ENCODE measurements around the gene CDC42BPG.

Gene CDC42BPG

GRCh38 chr11:64784813-64785581 is 59.5 kb downstream of the CDC42BPG start:
- Histone ChIP-seq H3K9me3 (ENCODE audit: control insufficient read depth, insufficient read depth, low read length) (no peaks in the 10 kb centered on the region), H3K36me3 (ENCODE audit: control insufficient read depth, insufficient read depth, low read length) (peaks cover 5% of the 10 kb centered on the region; the same call in 1 of the 2 replicates), H3K4me3 (ENCODE audit: low read length) (no peak overlapping the region), H3K27ac (ENCODE audit: low read length) (no peak overlapping the region), H3K4me1 (ENCODE audit: control insufficient read depth, insufficient read depth, low read length) (no peaks in the 10 kb centered on the region), H3K27me3 (ENCODE audit: control insufficient read depth, insufficient read depth, low read length) (no peaks in the 10 kb centered on the region)
- DNase-seq (ENCODE audit: low read depth, low spot score) = no peak
- no CpG with 5 or more reads among the region's 12 CpGs for WGBS (ENCODE audit: insufficient coverage, insufficient read length)

DNA sequence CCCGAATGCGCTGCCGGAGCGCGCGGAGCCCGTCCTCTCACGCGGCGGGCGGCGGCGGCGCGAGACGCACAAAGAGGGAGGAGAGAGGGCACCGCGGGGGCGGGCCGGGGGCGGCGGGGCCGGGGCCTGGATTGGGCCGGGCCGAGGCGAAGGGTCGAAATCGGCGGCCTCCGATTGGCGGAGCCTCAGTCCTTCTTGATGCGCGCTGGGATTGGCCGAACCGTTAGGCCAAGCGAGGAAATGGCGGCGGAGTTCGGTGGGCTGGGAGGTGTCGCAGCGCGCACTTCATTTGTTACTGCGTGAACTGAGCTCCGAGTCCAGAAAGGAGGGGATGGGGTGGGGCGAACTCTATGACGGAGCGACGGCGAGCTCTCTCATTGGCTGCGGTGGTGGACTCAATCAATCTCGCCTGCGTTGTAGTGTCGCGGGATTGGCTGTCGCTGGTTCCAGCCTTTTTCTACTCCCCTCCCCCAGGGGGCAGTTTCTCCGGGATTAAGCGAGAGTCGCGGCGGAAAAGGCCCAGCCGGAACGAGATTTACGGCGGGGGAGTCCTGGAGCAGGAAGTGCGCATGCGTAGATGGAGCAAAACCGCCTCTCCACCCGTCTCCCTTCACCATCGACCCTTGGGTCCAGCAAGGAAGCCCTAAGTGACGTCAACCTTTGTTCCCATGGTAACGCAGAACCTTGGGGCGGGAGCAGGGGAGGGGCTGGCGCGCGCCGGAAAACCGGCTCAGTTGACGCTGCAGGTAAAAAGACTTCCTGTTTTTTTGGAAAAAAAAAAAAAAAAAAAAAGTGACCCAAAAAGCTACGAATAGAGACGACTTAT is 65.8 kb downstream of the CDC42BPG start, which contains the start of gene SF1:
Gene SF1, minus strand, starts transcription at position 70 of the 826 bp plus-strand sequence. CDS start 150 bp downstream, outside the sequence.
- peaks cover 14% of the 10 kb centered on the region; the same call in 1 of the 2 replicates for H3K36me3 ChIP-seq (ENCODE audit: control insufficient read depth, insufficient read depth, low read length)
- no peaks in the 10 kb centered on the region for H3K4me1 ChIP-seq (ENCODE audit: control insufficient read depth, insufficient read depth, low read length)
- peak within 1 kb of the TSS; percentile 64 for H3K4me3 ChIP-seq (ENCODE audit: low read length)
- H3K27me3 ChIP-seq (ENCODE audit: control insufficient read depth, insufficient read depth, low read length) = no peaks in the 10 kb centered on the region
- no peak within 1 kb of the TSS for H3K27ac ChIP-seq (ENCODE audit: low read length)
- peak; percentile 99 for DNase-seq (ENCODE audit: low read depth, low spot score)
- no CpG with 5 or more reads among the region's 80 CpGs for WGBS (ENCODE audit: insufficient coverage, insufficient read length)
- H3K9me3 ChIP-seq (ENCODE audit: control insufficient read depth, insufficient read depth, low read length) = no peaks in the 10 kb centered on the region

DNA sequence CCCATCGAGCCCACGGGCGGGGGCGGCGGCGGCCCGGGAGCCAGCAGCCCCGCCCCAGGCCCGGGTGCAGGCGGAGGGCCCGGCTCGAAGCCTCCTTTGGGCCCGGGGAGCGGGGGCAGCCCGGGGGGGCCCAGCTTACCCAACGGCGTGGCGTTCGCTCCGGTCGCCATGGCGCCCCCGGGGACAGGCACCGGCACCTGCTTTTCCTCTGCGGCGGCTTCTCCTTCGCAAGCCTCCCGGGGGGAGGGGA is 66.3 kb downstream of the CDC42BPG start:
- peaks cover 18% of the 10 kb centered on the region; the same call in 1 of the 2 replicates for H3K36me3 ChIP-seq (ENCODE audit: control insufficient read depth, insufficient read depth, low read length)
- H3K4me1 ChIP-seq (ENCODE audit: control insufficient read depth, insufficient read depth, low read length) = no peaks in the 10 kb centered on the region
- no CpG with 5 or more reads among the region's 28 CpGs for WGBS (ENCODE audit: insufficient coverage, insufficient read length)
- no peaks in the 10 kb centered on the region for H3K27me3 ChIP-seq (ENCODE audit: control insufficient read depth, insufficient read depth, low read length)
- peak overlapping the region; percentile 64 for H3K4me3 ChIP-seq (ENCODE audit: low read length)
- no peak overlapping the region for H3K27ac ChIP-seq (ENCODE audit: low read length)
- DNase-seq (ENCODE audit: low read depth, low spot score) = no peak
- no peaks in the 10 kb centered on the region for H3K9me3 ChIP-seq (ENCODE audit: control insufficient read depth, insufficient read depth, low read length)

DNA sequence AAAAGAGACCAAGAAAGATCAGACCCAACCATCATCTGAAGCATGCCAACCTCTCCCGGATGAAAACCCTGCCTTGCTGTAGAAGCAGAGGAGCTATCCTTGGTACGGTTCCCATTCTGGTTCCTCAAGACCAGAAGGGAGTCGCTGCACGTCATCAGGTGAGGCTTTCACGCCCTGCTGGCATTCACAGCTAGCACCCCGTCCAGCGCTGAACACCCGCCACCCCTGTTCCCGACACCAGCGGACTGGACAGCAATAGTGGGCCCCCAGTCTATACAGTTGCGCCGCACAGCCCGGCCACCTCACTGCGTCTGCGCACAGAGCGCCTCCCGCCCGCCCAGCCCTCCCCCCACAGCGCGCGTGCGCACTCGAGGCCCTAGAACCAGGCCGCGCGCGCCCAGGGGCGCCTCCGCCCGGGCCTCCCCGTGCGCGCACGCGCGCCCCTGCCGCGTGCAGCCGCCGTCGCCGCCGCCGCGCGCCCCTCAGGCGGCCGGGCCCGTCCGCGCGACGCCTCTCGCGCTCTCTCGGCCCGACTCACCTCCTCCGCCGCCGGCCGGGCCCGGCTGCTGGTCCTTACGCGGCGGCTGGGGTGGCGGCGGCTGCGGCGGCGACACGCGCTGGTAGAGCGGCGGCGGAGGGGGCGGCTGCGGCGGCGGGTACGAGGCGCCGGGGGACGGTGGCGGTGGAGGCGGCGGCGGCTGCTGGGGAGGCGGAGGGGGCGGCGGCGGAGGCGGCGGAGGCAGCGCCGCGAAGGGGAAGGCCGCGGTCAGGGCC is 66.8 kb downstream of the CDC42BPG start:
- Histone ChIP-seq H3K27ac (ENCODE audit: low read length) (no peak overlapping the region), H3K9me3 (ENCODE audit: control insufficient read depth, insufficient read depth, low read length) (no peaks in the 10 kb centered on the region), H3K36me3 (ENCODE audit: control insufficient read depth, insufficient read depth, low read length) (peaks cover 18% of the 10 kb centered on the region; the same call in 1 of the 2 replicates), H3K4me1 (ENCODE audit: control insufficient read depth, insufficient read depth, low read length) (no peaks in the 10 kb centered on the region), H3K4me3 (ENCODE audit: low read length) (peak overlapping the region; percentile 64), H3K27me3 (ENCODE audit: control insufficient read depth, insufficient read depth, low read length) (no peaks in the 10 kb centered on the region)
- no CpG with 5 or more reads among the region's 98 CpGs for WGBS (ENCODE audit: insufficient coverage, insufficient read length)
- DNase-seq (ENCODE audit: low read depth, low spot score) = no peak

DNA sequence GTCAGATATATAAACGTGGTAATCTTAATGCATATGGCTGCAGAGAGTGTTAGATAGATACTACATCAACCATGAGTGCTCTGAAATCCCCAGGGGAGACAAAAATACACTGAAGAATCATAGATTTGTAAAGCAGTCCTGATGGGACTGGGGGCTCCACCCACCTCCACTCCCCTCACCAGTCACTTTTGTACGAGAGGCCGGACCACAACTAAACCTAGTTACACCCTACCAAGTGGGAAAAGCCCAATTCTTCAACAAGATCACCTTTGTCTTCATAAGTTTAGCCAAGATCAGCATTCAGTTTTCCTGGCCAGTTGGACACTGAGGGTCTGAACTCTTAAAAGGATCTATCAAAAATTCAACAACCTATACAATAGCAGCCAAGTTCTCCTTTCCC is 67.6 kb downstream of the CDC42BPG start:
- Histone ChIP-seq H3K27ac (ENCODE audit: low read length) (no peak overlapping the region), H3K27me3 (ENCODE audit: control insufficient read depth, insufficient read depth, low read length) (no peaks in the 10 kb centered on the region), H3K4me1 (ENCODE audit: control insufficient read depth, insufficient read depth, low read length) (no peaks in the 10 kb centered on the region), H3K9me3 (ENCODE audit: control insufficient read depth, insufficient read depth, low read length) (no peaks in the 10 kb centered on the region), H3K36me3 (ENCODE audit: control insufficient read depth, insufficient read depth, low read length) (peaks cover 19% of the 10 kb centered on the region; the same call in 1 of the 2 replicates), H3K4me3 (ENCODE audit: low read length) (peak overlapping the region; percentile 64; the same call in 1 of the 2 replicates)
- WGBS (ENCODE audit: insufficient coverage, insufficient read length) = no CpG with 5 or more reads among the region's 3 CpGs
- no peak for DNase-seq (ENCODE audit: low read depth, low spot score)

GRCh38 chr11:64776425-64776824 is 68.0 kb downstream of the CDC42BPG start:
- no peaks in the 10 kb centered on the region for H3K4me1 ChIP-seq (ENCODE audit: control insufficient read depth, insufficient read depth, low read length)
- peaks cover 22% of the 10 kb centered on the region; the same call in 1 of the 2 replicates for H3K36me3 ChIP-seq (ENCODE audit: control insufficient read depth, insufficient read depth, low read length)
- no CpG with 5 or more reads among the region's 6 CpGs for WGBS (ENCODE audit: insufficient coverage, insufficient read length)
- H3K4me3 ChIP-seq (ENCODE audit: low read length) = no peak overlapping the region
- H3K27ac ChIP-seq (ENCODE audit: low read length) = no peak overlapping the region
- DNase-seq (ENCODE audit: low read depth, low spot score) = no peak
- H3K27me3 ChIP-seq (ENCODE audit: control insufficient read depth, insufficient read depth, low read length) = no peaks in the 10 kb centered on the region
- no peaks in the 10 kb centered on the region for H3K9me3 ChIP-seq (ENCODE audit: control insufficient read depth, insufficient read depth, low read length)

GRCh38 chr11:64774144-64774543 is 70.3 kb downstream of the CDC42BPG start:
- Histone ChIP-seq H3K9me3 (ENCODE audit: control insufficient read depth, insufficient read depth, low read length) (no peaks in the 10 kb centered on the region), H3K27ac (ENCODE audit: low read length) (no peak overlapping the region), H3K36me3 (ENCODE audit: control insufficient read depth, insufficient read depth, low read length) (peaks cover 40% of the 10 kb centered on the region), H3K4me3 (ENCODE audit: low read length) (no peak overlapping the region), H3K4me1 (ENCODE audit: control insufficient read depth, insufficient read depth, low read length) (no peaks in the 10 kb centered on the region), H3K27me3 (ENCODE audit: control insufficient read depth, insufficient read depth, low read length) (no peaks in the 10 kb centered on the region)
- no peak for DNase-seq (ENCODE audit: low read depth, low spot score)
- WGBS (ENCODE audit: insufficient coverage, insufficient read length) = no CpG with 5 or more reads among the region's 5 CpGs

All from iPS DF 6.9 (cell line).